Endothelial cell of umbilical vein (primary cell): ENCODE data around the gene CD300LD.

Experiments
- CTCF ChIP-seq, 2 donors: IDR thresholded peaks; 1 replicate in 1 of 2; 2 replicates in 1 of 2; pipeline ENCODE4 v1.5.1; 2011; ENCODE audit warnings: low read length in 2 of 2, mild to moderate bottlenecking in 2 of 2, moderate library complexity in 2 of 2, control low read depth in 1 of 2, inconsistent platforms in 1 of 2, low read depth in 1 of 2; ENCODE audit not compliant: insufficient read depth in 1 of 2; ENCODE audit errors: extremely low read depth in 1 of 2
- JUN ChIP-seq: IDR thresholded peaks from 2 replicates; pipeline ENCODE4 v1.6.1; 2011; ENCODE audit warnings: borderline replicate concordance, low read depth; ENCODE audit not compliant: insufficient read length, insufficient read depth
- MAX ChIP-seq: IDR thresholded peaks from 2 replicates; pipeline ENCODE4 v1.6.1; 2011; ENCODE audit not compliant: insufficient read depth, insufficient read length
- POLR2A ChIP-seq: IDR thresholded peaks from 2 replicates; pipeline ENCODE4 v1.6.1; 2012; ENCODE audit warnings: low read depth, mild to moderate bottlenecking, control low read depth, low read length
- POLR2AphosphoS5 ChIP-seq: IDR thresholded peaks from 2 replicates; pipeline ENCODE4 v1.6.1; 2012; ENCODE audit warnings: low read depth, mild to moderate bottlenecking, control low read depth, low read length, moderate library complexity; ENCODE audit not compliant: insufficient read depth

GRCh38 chr17:74595037-74595750, 3.1 kb upstream of the CD300LD start:
- TF ChIP-seq MAX: no peak
- no peak for TF ChIP-seq CTCF (IDR thresholded peaks at IDR 0.05; ENCODE audit: extremely low read depth in 1 of 2, insufficient read depth in 1 of 2, low read depth in 1 of 2, low read length in 2 of 2)
- no peak for TF ChIP-seq POLR2A
- no peak for TF ChIP-seq POLR2AphosphoS5
- TF ChIP-seq JUN: no peak
